Activated CD4-positive, alpha-beta T cell treated with anti-CD3 and anti-CD28 coated beads for 36 hours (primary cell): Measurements from ENCODE around the gene FUT1. TPM values are rescaled to one million over a fixed set of nuclear protein-coding genes. Genes with fewer than 3 reads are reported as not detected.
A peak's percentile ranks its signal among the peaks of the same experiment; 100 is the strongest.
"Not testable (repeated sequence)": the region's sequence is repeated elsewhere in the genome, so short reads cannot be mapped to it uniquely, and the experiment has no call there.

Experiments
- ATAC-seq: fragments of 200-7000 bp; cut with Tn5 transposase; one replicate; pipeline ENCODE4 v1.10.0; 2021; ENCODE audit warnings: mild to moderate bottlenecking, moderate library complexity
- CTCF ChIA-PET: fragments of 350-600 bp; sonication (Branson Sonifier 250); formaldehyde crosslinking; loops from one replicate; lab custom pipeline; 2021; ENCODE audit warnings: antibody characterized with exemption; lab: Charles Lee
- POLR2A ChIA-PET: fragments of 350-600 bp; sonication (Branson Sonifier 250); formaldehyde crosslinking; loops from one replicate; lab custom pipeline; 2021; ENCODE audit warnings: antibody characterized with exemption, inconsistent platforms; lab: Charles Lee
- DNase-seq: peaks from one replicate; pipeline ENCODE4 v3.0.0-alpha.2; 2020
- H3K27ac Mint-ChIP-seq: one replicate; pipeline ENCODE4 v1.8.0; 2021; ENCODE audit warnings: mixed read lengths
- H3K27me3 Mint-ChIP-seq: one replicate; pipeline ENCODE4 v1.8.0; 2021; ENCODE audit warnings: mixed read lengths
- H3K36me3 Mint-ChIP-seq: one replicate; pipeline ENCODE4 v1.8.0; 2021; ENCODE audit warnings: low read depth, mixed read lengths
- H3K4me1 Mint-ChIP-seq: one replicate; pipeline ENCODE4 v1.8.0; 2021; ENCODE audit warnings: mixed read lengths
- H3K4me3 Mint-ChIP-seq: one replicate; pipeline ENCODE4 v1.8.0; 2021; ENCODE audit warnings: mild to moderate bottlenecking, moderate library complexity, mixed read lengths
- H3K9me3 Mint-ChIP-seq: one replicate; pipeline ENCODE4 v1.8.0; 2021; ENCODE audit warnings: low read depth, mixed read lengths
- intact Hi-C, 2 experiments: fragments of 100-400 bp; cut with DNase I in 1 of 2; cut with micrococcal nuclease in 1 of 2; formaldehyde crosslinking; loops; one replicate each; pipeline versions ENCODE4 v1.14.2 to v1.15.1; 2022 to 2024; cut with DNase I, micrococcal nuclease
- total RNA-seq, 2 experiments: library from RNA; stranded (reverse); gene quantifications; one replicate each; pipeline ENCODE4 v1.2.3, GENCODE V29; 2021

Gene FUT1
- total RNA-seq, 2 experiments from 2014 or later, result 0.23 to 0.32 TPM

GRCh38 chr19:48768994-48769713 lies 16.7 kb upstream of the FUT1 start:
- Mint-ChIP-seq H3K4me1 (no peaks in the 10 kb centered on the region), H3K36me3 (no peaks in the 10 kb centered on the region), H3K27me3 (peaks cover 9% of the 10 kb centered on the region), H3K27ac (no peak overlapping the region), H3K4me3 (no peak overlapping the region), H3K9me3 (no peaks in the 10 kb centered on the region)
- no peak for ATAC-seq
- POLR2A ChIA-PET, result no interaction called here
- intact Hi-C loops, result no loop called here
- CTCF ChIA-PET, result interaction anchor here (0.7 to 1.7 kb wide), 4 partner anchors 10 to 1133 kb away, joined by 3 read pairs; partner anchors contain the start of gene GYS1
- DNase-seq, result no peak

- H3K36me3 Mint-ChIP-seq, H3K27me3 Mint-ChIP-seq, ATAC-seq, intact Hi-C loops, H3K9me3 Mint-ChIP-seq, H3K27ac Mint-ChIP-seq, DNase-seq, H3K4me3 Mint-ChIP-seq, POLR2A ChIA-PET, H3K4me1 Mint-ChIP-seq: not testable (repeated sequence)
- CTCF ChIA-PET, result interaction anchor here (1.0 kb wide), 1 partner anchor 1132 kb away, joined by 3 read pairs; no protein-coding TSS in a partner anchor
Observed at GRCh38 chr19:48768171-48768753, 15.8 kb upstream of the FUT1 start.

GRCh38 chr19:48765816-48766215 lies 13.4 kb upstream of the FUT1 start:
- ATAC-seq, H3K9me3 Mint-ChIP-seq, POLR2A ChIA-PET, DNase-seq, H3K4me1 Mint-ChIP-seq, H3K4me3 Mint-ChIP-seq, H3K36me3 Mint-ChIP-seq, H3K27ac Mint-ChIP-seq, intact Hi-C loops, H3K27me3 Mint-ChIP-seq: not testable (repeated sequence)
- CTCF ChIA-PET, result interaction anchor here (0.8 to 2.0 kb wide), 2 partner anchors 22 to 78 kb away, joined by 3 to 6 read pairs; no protein-coding TSS in a partner anchor

- H3K4me3 Mint-ChIP-seq, result no peak overlapping the region
- CTCF ChIA-PET, result interaction anchor here (1.1 kb wide), 1 partner anchor 446 kb away, joined by 3 read pairs; no protein-coding TSS in a partner anchor
- peak; percentile 26 for DNase-seq
Observed at GRCh38 chr19:48760504-48761205, 8.2 kb upstream of the FUT1 start.

GRCh38 chr19:48757741-48758144 lies 5.3 kb upstream of the FUT1 start:
- ATAC-seq (no peak), DNase-seq (no peak)
- peaks cover 13% of the 10 kb centered on the region for H3K4me1 Mint-ChIP-seq
- no peak overlapping the region for H3K4me3 Mint-ChIP-seq
- intact Hi-C loops, result no loop called here
- H3K27ac Mint-ChIP-seq, result no peak overlapping the region
- no peaks in the 10 kb centered on the region for H3K36me3 Mint-ChIP-seq
- peaks cover 14% of the 10 kb centered on the region for H3K27me3 Mint-ChIP-seq
- CTCF ChIA-PET, result interaction anchor here (1.3 kb wide), 1 partner anchor 38 kb away, joined by 5 read pairs; no protein-coding TSS in a partner anchor
- POLR2A ChIA-PET, result no interaction called here
- no peaks in the 10 kb centered on the region for H3K9me3 Mint-ChIP-seq

More at GRCh38 chr19:48760504-48761205, 8.2 kb upstream of the FUT1 start:
- peak; percentile 51 for ATAC-seq
- Mint-ChIP-seq H3K27me3 (peaks cover 6% of the 10 kb centered on the region), H3K9me3 (no peaks in the 10 kb centered on the region), H3K4me1 (peaks cover 5% of the 10 kb centered on the region), H3K36me3 (no peaks in the 10 kb centered on the region), H3K27ac (no peak overlapping the region)
- POLR2A ChIA-PET, result interaction anchor here (0.6 kb wide), 1 partner anchor 438 kb away, joined by 7 read pairs; no protein-coding TSS in a partner anchor
- intact Hi-C loops, result no loop called here

- peaks cover 15% of the 10 kb centered on the region for H3K27me3 Mint-ChIP-seq
- H3K36me3 Mint-ChIP-seq, result no peaks in the 10 kb centered on the region
- DNase-seq (no peak), ATAC-seq (no peak)
- H3K4me1 Mint-ChIP-seq, result peaks cover 13% of the 10 kb centered on the region
- ChIA-PET POLR2A (no interaction called here), CTCF (interaction anchor here (1.3 kb wide), 1 partner anchor 39 kb away, joined by 5 read pairs; no protein-coding TSS in a partner anchor)
- H3K4me3 Mint-ChIP-seq, result no peak overlapping the region
- H3K27ac Mint-ChIP-seq, result no peak overlapping the region
- intact Hi-C loops, result no loop called here
- H3K9me3 Mint-ChIP-seq, result no peaks in the 10 kb centered on the region
Observed at GRCh38 chr19:48757089-48757675, 4.7 kb upstream of the FUT1 start.

- Mint-ChIP-seq H3K27ac (no peak overlapping the region), H3K4me1 (peaks cover 16% of the 10 kb centered on the region), H3K4me3 (no peak overlapping the region), H3K36me3 (no peaks in the 10 kb centered on the region), H3K27me3 (peaks cover 18% of the 10 kb centered on the region), H3K9me3 (no peaks in the 10 kb centered on the region)
- intact Hi-C loops, result no loop called here
- CTCF ChIA-PET, result interaction anchor here (1.3 kb wide), 1 partner anchor 39 kb away, joined by 5 read pairs; no protein-coding TSS in a partner anchor
- no peak for DNase-seq
- POLR2A ChIA-PET, result no interaction called here
- no peak for ATAC-seq
Observed at GRCh38 chr19:48756686-48757085, 4.2 kb upstream of the FUT1 start.

GRCh38 chr19:48756212-48756611 lies 3.8 kb upstream of the FUT1 start:
- ChIA-PET CTCF (no interaction called here), POLR2A (no interaction called here)
- intact Hi-C loops, result no loop called here
- no peaks in the 10 kb centered on the region for H3K9me3 Mint-ChIP-seq
- H3K4me3 Mint-ChIP-seq, result no peak overlapping the region
- ATAC-seq (no peak), DNase-seq (no peak)
- H3K27me3 Mint-ChIP-seq, result peaks cover 19% of the 10 kb centered on the region
- H3K4me1 Mint-ChIP-seq, result peaks cover 17% of the 10 kb centered on the region
- H3K36me3 Mint-ChIP-seq, result no peaks in the 10 kb centered on the region
- no peak overlapping the region for H3K27ac Mint-ChIP-seq

- intact Hi-C loops, result no loop called here
- no peaks in the 10 kb centered on the region for H3K36me3 Mint-ChIP-seq
- no peak overlapping the region for H3K4me3 Mint-ChIP-seq
- DNase-seq (no peak), ATAC-seq (no peak)
- peaks cover 20% of the 10 kb centered on the region for H3K27me3 Mint-ChIP-seq
- ChIA-PET POLR2A (no interaction called here), CTCF (no interaction called here)
- H3K9me3 Mint-ChIP-seq, result no peaks in the 10 kb centered on the region
- no peak overlapping the region for H3K27ac Mint-ChIP-seq
- H3K4me1 Mint-ChIP-seq, result peaks cover 17% of the 10 kb centered on the region
Observed at GRCh38 chr19:48755787-48756186, 3.3 kb upstream of the FUT1 start.

GRCh38 chr19:48755084-48755641 lies 2.7 kb upstream of the FUT1 start, which contains the start of gene FGF21:
FGF21 (plus strand) TSS chr19:48755524; CDS start chr19:48756237, 713 bp downstream.
- ATAC-seq, result no peak
- intact Hi-C loops, result no loop called here
- no peak within 1 kb of the TSS for H3K4me3 Mint-ChIP-seq

More at GRCh38 chr19:48755084-48755641, 2.7 kb upstream of the FUT1 start, which contains the start of gene FGF21:
- H3K9me3 Mint-ChIP-seq, result no peaks in the 10 kb centered on the region
- no peak for DNase-seq
- H3K36me3 Mint-ChIP-seq, result no peaks in the 10 kb centered on the region
- H3K27me3 Mint-ChIP-seq, result peaks cover 17% of the 10 kb centered on the region
- H3K27ac Mint-ChIP-seq, result no peak within 1 kb of the TSS
- ChIA-PET CTCF (no interaction called here), POLR2A (no interaction called here)
- peaks cover 13% of the 10 kb centered on the region for H3K4me1 Mint-ChIP-seq
